Choroid plexus epithelial cell (primary cell): ENCODE measurements around the gene ACTG2.
"Not testable (repeated sequence)": the region's sequence is repeated elsewhere in the genome, so short reads cannot be mapped to it uniquely, and the experiment has no call there.

Experiments used
- DNase-seq: peaks from one replicate; pipeline ENCODE4 v3.0.0-alpha.2; 2010; ENCODE audit warnings: low read depth
- H3K4me3 ChIP-seq: 2 replicates; pipeline ENCODE4 v1.5.1; 2011; ENCODE audit warnings: low read depth, mild to moderate bottlenecking, control low read depth, low read length, moderate library complexity
- TF ChIP-seq, protein P1 (sequence below): conservative IDR thresholded peaks from 2 replicates; pipeline ENCODE4 v1.5.1; 2011; ENCODE audit warnings: low read depth, mild to moderate bottlenecking, control low read depth, inconsistent platforms, low read length, moderate library complexity

ACTG2 gene

DNA sequence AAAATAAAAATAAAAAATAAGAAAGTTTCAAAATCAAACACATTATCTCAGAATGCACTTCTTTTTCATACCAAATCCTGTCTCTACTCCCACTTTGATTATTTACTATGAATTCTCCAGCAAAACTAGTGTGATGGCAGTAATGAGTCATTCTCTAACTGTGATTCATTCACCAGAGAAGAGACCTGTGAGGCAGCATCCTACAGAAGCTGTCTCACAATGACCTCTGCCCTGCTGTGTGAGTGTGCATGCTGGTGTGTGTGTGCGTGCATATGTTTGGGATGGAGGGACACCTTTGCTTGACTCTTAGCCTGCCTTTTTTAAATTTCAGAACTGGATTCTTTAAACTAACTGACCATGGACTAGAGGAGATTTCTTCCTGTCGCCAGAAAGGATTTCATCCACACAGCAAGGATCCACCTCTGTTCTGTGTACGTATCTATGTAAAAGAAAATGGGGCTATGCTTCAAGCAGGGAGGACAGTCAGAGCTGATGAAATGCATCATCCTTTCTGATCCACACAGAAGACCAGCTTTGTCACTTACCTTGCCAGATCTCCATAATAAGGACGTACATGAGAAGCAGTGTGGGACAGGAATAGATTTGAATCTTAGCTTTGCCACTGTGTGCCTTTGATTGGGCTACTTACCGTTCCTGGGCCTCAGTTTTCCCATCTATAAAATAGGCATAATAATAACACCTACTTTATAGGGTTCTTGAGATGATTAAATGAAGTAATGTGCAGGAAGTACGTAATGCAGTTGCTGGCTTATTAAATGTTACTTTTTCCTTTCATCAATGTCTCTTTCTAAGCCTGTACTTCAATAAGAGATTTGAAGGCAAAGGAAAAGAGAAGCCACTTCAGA, 32.9 kb upstream of the ACTG2 start:
- TF ChIP-seq, protein P1, sequence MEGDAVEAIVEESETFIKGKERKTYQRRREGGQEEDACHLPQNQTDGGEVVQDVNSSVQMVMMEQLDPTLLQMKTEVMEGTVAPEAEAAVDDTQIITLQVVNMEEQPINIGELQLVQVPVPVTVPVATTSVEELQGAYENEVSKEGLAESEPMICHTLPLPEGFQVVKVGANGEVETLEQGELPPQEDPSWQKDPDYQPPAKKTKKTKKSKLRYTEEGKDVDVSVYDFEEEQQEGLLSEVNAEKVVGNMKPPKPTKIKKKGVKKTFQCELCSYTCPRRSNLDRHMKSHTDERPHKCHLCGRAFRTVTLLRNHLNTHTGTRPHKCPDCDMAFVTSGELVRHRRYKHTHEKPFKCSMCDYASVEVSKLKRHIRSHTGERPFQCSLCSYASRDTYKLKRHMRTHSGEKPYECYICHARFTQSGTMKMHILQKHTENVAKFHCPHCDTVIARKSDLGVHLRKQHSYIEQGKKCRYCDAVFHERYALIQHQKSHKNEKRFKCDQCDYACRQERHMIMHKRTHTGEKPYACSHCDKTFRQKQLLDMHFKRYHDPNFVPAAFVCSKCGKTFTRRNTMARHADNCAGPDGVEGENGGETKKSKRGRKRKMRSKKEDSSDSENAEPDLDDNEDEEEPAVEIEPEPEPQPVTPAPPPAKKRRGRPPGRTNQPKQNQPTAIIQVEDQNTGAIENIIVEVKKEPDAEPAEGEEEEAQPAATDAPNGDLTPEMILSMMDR, result no peak
- peak; percentile 90 for DNase-seq

DNA sequence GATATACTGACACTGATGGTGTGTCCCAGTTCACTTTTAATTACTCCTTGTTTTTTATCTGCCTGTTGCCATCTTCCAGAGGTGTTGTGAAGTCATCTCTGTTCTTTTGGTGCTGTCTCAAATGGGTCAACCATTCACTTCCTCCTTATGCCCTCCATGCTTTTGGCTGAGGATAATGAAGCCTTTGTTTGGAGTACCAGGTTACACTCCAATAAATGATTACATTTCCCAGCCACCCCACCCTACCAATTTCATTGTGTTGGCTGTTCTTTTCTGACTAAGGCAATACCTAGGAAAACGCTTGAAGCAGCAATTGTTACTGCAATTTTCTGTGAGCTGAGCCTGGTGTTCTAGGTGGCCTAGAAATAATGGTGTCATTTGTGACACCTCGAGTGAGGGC, 29.8 kb upstream of the ACTG2 start:
- TF ChIP-seq, protein P1, result no peak
- no peak overlapping the region for H3K4me3 ChIP-seq
- no peak for DNase-seq

More for the DNA sequence above, 32.9 kb upstream of the ACTG2 start:
- no peak overlapping the region for H3K4me3 ChIP-seq

DNA sequence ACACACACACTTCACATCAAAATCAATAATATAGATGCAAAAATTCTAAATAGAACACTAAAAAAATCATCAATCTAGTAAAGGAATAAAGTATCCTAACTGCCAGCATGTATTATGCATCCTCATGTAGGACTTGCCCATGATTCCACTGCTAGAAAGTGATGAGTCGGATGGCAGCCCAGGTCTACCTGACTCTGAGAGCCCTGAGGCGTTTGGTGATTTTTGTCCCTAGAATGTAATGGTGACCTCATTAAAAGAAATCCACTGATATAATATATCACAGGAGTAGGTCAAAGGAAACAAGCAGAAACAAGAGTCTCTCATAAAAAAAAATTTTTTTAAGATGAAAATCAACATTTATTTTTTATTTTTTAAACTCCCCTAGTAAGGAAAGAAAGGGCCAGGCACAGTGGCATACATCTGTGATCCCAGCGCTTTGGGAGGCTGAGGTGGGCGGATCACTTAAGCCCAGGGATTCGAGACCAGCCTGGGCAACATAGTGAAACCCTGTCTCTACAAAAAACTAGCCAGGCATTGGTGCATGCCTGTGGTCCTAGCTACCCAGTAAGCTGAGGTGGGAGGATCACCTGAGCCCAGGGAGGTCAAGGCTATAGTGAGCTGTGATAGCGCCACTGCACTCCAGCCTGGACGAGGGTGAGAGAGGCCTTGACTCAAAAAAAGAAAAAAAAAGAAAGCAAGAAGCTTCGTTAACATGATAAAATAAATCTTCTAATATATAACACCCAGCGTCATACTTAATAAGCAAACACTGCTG, 24.4 kb upstream of the ACTG2 start:
- no peak overlapping the region for H3K4me3 ChIP-seq
- TF ChIP-seq, protein P1, result no peak
- no peak for DNase-seq

DNA sequence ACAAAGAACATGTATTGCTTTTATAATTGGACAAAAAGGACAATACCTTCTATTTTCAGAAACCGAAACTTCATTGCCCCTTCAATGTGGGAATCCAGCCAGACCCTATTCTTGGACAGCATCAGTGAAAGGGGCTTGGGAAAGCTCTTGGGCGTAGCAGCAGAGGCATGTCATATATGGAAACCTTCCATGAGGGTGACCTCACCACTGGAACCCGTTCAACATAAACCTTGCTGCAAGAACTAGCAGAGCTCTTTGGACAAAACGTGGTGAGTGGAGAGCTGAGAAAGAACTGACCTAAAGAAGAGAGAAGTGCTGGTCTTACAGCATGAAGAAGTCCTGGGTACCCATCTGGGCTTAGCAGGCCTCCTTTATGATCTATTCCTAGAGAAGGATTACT, 22.7 kb upstream of the ACTG2 start:
- TF ChIP-seq, protein P1, result no peak
- H3K4me3 ChIP-seq, result no peak overlapping the region
- peak; percentile 97 for DNase-seq

DNA sequence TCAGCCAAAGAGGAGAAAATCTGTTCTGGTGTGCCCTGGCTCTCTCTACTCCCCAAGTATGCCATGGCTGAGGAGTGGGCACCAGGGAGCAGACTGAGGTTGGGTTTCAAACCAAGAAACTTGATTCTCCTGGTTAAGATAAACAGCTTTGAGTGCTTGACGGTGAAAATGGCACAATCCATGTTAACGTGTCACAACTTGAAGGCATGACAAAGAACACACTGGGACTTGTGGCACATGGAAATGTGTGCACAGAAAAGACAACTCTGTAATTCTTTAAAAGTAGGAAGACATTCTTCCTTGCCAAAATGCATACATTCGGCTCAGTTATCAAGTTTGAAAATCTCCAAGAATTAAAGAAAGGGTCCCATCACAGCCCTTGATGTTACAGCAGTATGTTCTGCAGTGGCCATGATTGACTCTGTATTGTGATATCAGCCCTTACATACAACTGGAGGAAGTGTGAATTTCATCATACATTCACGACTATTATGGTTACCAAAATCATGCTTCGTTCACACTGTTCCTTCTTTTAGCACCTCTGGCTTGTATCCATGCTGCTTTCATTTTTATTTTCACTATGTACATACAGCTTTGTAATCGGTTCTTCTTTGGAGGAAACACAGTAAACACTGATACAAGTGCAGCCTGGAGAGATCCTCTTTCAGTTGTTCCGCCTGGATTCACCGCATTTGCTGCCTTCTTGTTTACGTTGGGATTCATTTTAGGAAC, 15.6 kb upstream of the ACTG2 start:
- TF ChIP-seq, protein P1, result no peak
- H3K4me3 ChIP-seq, result no peak overlapping the region
- no peak for DNase-seq

DNA sequence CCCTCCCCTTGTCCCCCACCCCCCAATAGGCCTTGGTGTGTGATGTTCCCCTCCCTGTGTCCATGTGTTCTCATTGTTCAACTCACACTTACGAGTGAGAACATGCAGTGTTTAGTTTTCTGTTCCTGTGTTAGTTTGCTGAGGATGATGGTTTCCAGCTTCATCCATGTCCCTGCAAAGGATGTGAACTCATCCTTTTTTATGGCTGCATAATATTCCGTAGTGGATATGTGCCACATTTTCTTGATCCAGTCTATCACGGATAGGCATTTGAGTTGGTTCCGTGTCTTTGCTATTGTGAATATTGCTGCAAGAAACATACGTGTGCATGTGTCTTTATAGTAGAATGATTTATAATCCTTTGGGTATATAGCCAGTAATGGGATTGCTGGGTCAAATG, 14.8 kb upstream of the ACTG2 start:
- DNase-seq, H3K4me3 ChIP-seq: not testable (repeated sequence)

DNA sequence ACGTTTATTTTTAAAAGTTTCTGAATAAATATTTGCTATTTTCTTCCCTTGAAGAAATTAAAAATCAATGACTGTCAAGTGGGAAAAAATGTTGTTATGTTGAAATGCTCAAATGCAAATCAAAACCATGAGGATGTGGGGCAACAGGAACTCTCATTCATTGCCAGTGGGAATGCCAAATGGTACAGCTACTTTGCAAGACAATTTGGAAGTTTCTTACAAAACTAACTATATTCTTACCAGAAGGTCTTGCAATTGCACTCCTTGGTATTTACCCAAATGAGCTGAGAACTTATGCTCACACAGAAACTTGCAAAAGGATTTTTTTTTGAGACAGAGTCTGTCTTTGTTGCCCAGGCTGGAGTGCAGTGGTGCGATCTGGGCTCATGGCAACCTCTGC, 7.4 kb upstream of the ACTG2 start:
- H3K4me3 ChIP-seq, result no peak overlapping the region
- TF ChIP-seq, protein P1, result no peak
- DNase-seq, result no peak
